HepG2 (cell line): ENCODE measurements around the gene UBC. TPM values are rescaled to one million over a fixed set of nuclear protein-coding genes. Genes with fewer than 3 reads are reported as not detected.

Experiments used
- CEBPZ ChIP-seq: IDR thresholded peaks from 2 replicates; pipeline ENCODE4 v1.6.1; 2012; ENCODE audit warnings: low read length, improper control_type of control experiment
- CREB1 ChIP-seq, 2 experiments: fragments of 450-650 bp in 1 of 2; IDR thresholded peaks; 2 replicates each; pipeline ENCODE4 v1.6.1; 2016 to 2017; ENCODE audit warnings: control low read depth in 1 of 2, mild to moderate bottlenecking in 1 of 2, missing compliant biosample characterization in 1 of 2, missing genetic modification characterization in 1 of 2
- FOXA3 ChIP-seq: IDR thresholded peaks from 2 replicates; pipeline ENCODE4 v1.6.1; 2016; ENCODE audit warnings: missing genetic modification reagents, missing compliant biosample characterization
- HIVEP1 ChIP-seq: sonication (generic); formaldehyde crosslinking; IDR thresholded peaks from 2 replicates; pipeline ENCODE4 v1.4.0; 2020; ENCODE audit warnings: mild to moderate bottlenecking, missing genetic modification reagents
- HOXA7 ChIP-seq: sonication (generic); formaldehyde crosslinking; IDR thresholded peaks from 2 replicates; pipeline ENCODE4 v1.8.1; 2022; ENCODE audit warnings: mild to moderate bottlenecking, missing genetic modification reagents, moderate library complexity
- PRPF4 ChIP-seq: fragments of 200-400 bp; formaldehyde crosslinking; IDR thresholded peaks from 2 replicates; pipeline ENCODE4 v1.6.1; 2016; ENCODE audit warnings: low read length, low read depth; ENCODE audit not compliant: poor library complexity, severe bottlenecking
- RFXANK ChIP-seq: IDR thresholded peaks from 2 replicates; pipeline ENCODE4 v1.6.1; 2016
- SIN3B ChIP-seq: fragments of 150-350 bp; IDR thresholded peaks from 2 replicates; pipeline ENCODE4 v1.6.1; 2014; ENCODE audit warnings: low read length
- SP1 ChIP-seq, 2 experiments: fragments of 450-650 bp in 1 of 2; sonication (generic) in 1 of 2; formaldehyde crosslinking in 1 of 2; IDR thresholded peaks; 2 replicates each; pipeline versions ENCODE4 v1.4.0 to v1.6.1; 2016 to 2020; ENCODE audit warnings: missing genetic modification reagents in 1 of 2
- SSRP1 ChIP-seq: IDR thresholded peaks from 2 replicates; pipeline ENCODE4 v1.6.1; 2016; ENCODE audit warnings: control low read depth
- THAP7 ChIP-seq: sonication (generic); formaldehyde crosslinking; IDR thresholded peaks from 2 replicates; pipeline ENCODE4 v1.8.1; 2023; ENCODE audit warnings: mild to moderate bottlenecking, missing genetic modification reagents
- ZFP36L1 ChIP-seq: sonication (generic); formaldehyde crosslinking; IDR thresholded peaks from 2 replicates; pipeline ENCODE4 v1.8.0; 2022; ENCODE audit warnings: mild to moderate bottlenecking, missing genetic modification reagents, moderate library complexity
- ZNF333 ChIP-seq: sonication (generic); formaldehyde crosslinking; IDR thresholded peaks from 2 replicates; pipeline ENCODE4 v1.4.0; 2020; ENCODE audit warnings: mild to moderate bottlenecking, missing genetic modification reagents, borderline replicate concordance
- ZNF337 ChIP-seq: sonication (generic); formaldehyde crosslinking; IDR thresholded peaks from 2 replicates; pipeline ENCODE4 v1.5.1; 2020; ENCODE audit warnings: missing genetic modification reagents, low read depth, mild to moderate bottlenecking, borderline replicate concordance
- ZNF543 ChIP-seq: sonication (generic); formaldehyde crosslinking; IDR thresholded peaks from 2 replicates; pipeline ENCODE4 v1.4.0; 2020; ENCODE audit warnings: mild to moderate bottlenecking, missing genetic modification reagents
- ZNF556 ChIP-seq: sonication (generic); formaldehyde crosslinking; IDR thresholded peaks from 2 replicates; pipeline ENCODE4 v1.4.0; 2020; ENCODE audit warnings: mild to moderate bottlenecking, missing genetic modification reagents, borderline replicate concordance
- ZNF674 ChIP-seq: sonication (generic); formaldehyde crosslinking; IDR thresholded peaks from 2 replicates; pipeline ENCODE4 v1.5.0; 2020; ENCODE audit warnings: low read depth, mild to moderate bottlenecking, missing genetic modification reagents
- ZNF687 ChIP-seq: sonication (generic); formaldehyde crosslinking; IDR thresholded peaks from 2 replicates; pipeline ENCODE4 v1.5.1; 2020; ENCODE audit warnings: mild to moderate bottlenecking, missing genetic modification reagents, moderate library complexity
- ZNF703 ChIP-seq: sonication (generic); formaldehyde crosslinking; IDR thresholded peaks from 2 replicates; pipeline ENCODE4 v1.5.1; 2020; ENCODE audit warnings: missing genetic modification reagents, mild to moderate bottlenecking, moderate library complexity, borderline replicate concordance
- ZNF773 ChIP-seq: sonication (generic); formaldehyde crosslinking; IDR thresholded peaks from 2 replicates; pipeline ENCODE4 v1.4.0; 2020; ENCODE audit warnings: missing genetic modification reagents, borderline replicate concordance
- polyA plus RNA-seq, 8 experiments: library from polyadenylated mRNA; depleted of rRNA in 3 of 8; stranded (reverse) in 7 of 8; unstranded in 1 of 8; fragments of >200 nt; fragmentation: Illumina TruSeq in 4 of 8; extraction: Trizol in 4 of 8; gene quantifications; 2 replicates each; pipeline versions ENCODE4 v1.2.1 to v1.2.3, GENCODE V29; 2011 to 2016; ENCODE audit warnings: low read depth in 4 of 8, missing spikeins in 1 of 8, mixed read lengths in 1 of 8; ENCODE audit not compliant: insufficient read depth in 1 of 8
- total RNA-seq, 5 experiments: library from RNA; depleted of rRNA; stranded (reverse); fragments of >200 nt; fragmentation: Illumina TruSeq; extraction: Trizol; gene quantifications; 2 replicates each; pipeline ENCODE4 v1.2.3, GENCODE V29; 2016; ENCODE audit warnings: low read depth in 1 of 5

The UBC gene
- total and polyA plus RNA-seq, 2 of the 13 experiments (the other 11 are each of a cell fraction or from before 2014, with no cell fraction given): 805 to 1,432 TPM

- TF ChIP-seq HOXA7 (CRISPR knock-in tag) (no peak), SIN3B (no peak), CREB1 (IDR thresholded peaks at IDR 0.05) (0 out of 2 replicates have a peak, but pooled peaks have one; percentile 11), CREB1 (CRISPR knock-in tag; IDR thresholded peaks at IDR 0.05) (no peak; the same call in 1 of the 2 replicates), SSRP1 (CRISPR knock-in tag) (peak; percentile 81), ZNF556 (CRISPR knock-in tag) (no peak), ZNF333 (no peak), PRPF4 (no peak), CEBPZ (no peak), ZNF773 (CRISPR knock-in tag) (no peak), FOXA3 (peak; percentile 70), ZNF337 (CRISPR knock-in tag) (peak; percentile 75; the same call in 1 of the 2 replicates), ZNF703 (no peak), RFXANK (no peak), ZNF687 (CRISPR knock-in tag) (peak; percentile 99), ZNF674 (no peak), ZNF543 (CRISPR knock-in tag) (no peak), HIVEP1 (CRISPR knock-in tag) (no peak), ZFP36L1 (CRISPR knock-in tag) (peak; percentile 43; the same call in 1 of the 2 replicates), SP1 (IDR thresholded peaks at IDR 0.05) (no peak), SP1 (CRISPR knock-in tag; IDR thresholded peaks at IDR 0.05) (no peak), THAP7 (no peak)
Measured at GRCh38 chr12:124904306-124905098, 9.9 kb downstream of the UBC start (continued).
